HepG2 (cell line): ENCODE measurements around the gene ATP2B2. TPM values are rescaled to one million over a fixed set of nuclear protein-coding genes. Genes with fewer than 3 reads are reported as not detected.

Experiments used
- ATAC-seq: fragments of 200-7000 bp; cut with Tn5 transposase; 3 replicates; pipeline ENCODE4 v1.9.1; 2020; ENCODE audit warnings: mild to moderate bottlenecking, moderate library complexity
- BruUV-seq: library from RNA; stranded (reverse); fragments of 400-500 nt; replicated peaks from 2 replicates; lab custom pipeline; 2021; lab: Mats Ljungman, UMichigan
- CTCF ChIA-PET: fragments of 300-600 bp; formaldehyde crosslinking; extraction: SDS; loops from one replicate; lab custom pipeline; 2021; ENCODE audit warnings: low total read pairs, inconsistent platforms, low intra/inter-chr PET ratio; lab: Yijun Ruan, JAX
- POLR2A ChIA-PET: fragments of 350-600 bp; sonication (Branson Sonifier 250); formaldehyde crosslinking; loops from one replicate; lab custom pipeline; 2020; ENCODE audit warnings: antibody characterized with exemption, inconsistent platforms; lab: Yijun Ruan, JAX
- DNase-seq: peaks from one replicate; pipeline ENCODE4 v3.0.0-alpha.2; 2015; ENCODE audit warnings: low spot score
- FAIRE-seq: peaks from 3 replicates; lab custom pipeline; 2011; peaks lifted over from hg19 to GRCh38; lab: Jason Lieb, UNC
- H2AFZ ChIP-seq: one replicate; pipeline ENCODE4 v1.6.1; 2011; ENCODE audit warnings: low read length, inconsistent platforms
- H3K27ac ChIP-seq: fragments of 300-600 bp; 3 replicates; pipeline ENCODE4 v1.8.0; 2011; ENCODE audit warnings: mixed run types, mild to moderate bottlenecking, mixed read lengths, low read length, inconsistent platforms; ENCODE audit not compliant: insufficient read depth; ENCODE audit errors: extremely low read length
- H3K27me3 ChIP-seq, 2 experiments: fragments of 200-600 bp in 1 of 2; 2 replicates in 1 of 2; 3 replicates in 1 of 2; pipeline versions ENCODE4 v1.6.0 to v1.8.0; 2011; ENCODE audit warnings: low read length in 2 of 2, mild to moderate bottlenecking in 2 of 2, moderate library complexity in 2 of 2, inconsistent platforms in 1 of 2; ENCODE audit not compliant: insufficient read depth in 2 of 2, control insufficient read depth in 1 of 2
- H3K36me3 ChIP-seq, 2 experiments: fragments of 200-600 bp in 1 of 2; replicated peaks in 1 of 2; 2 replicates in 1 of 2; 3 replicates in 1 of 2; pipeline versions ENCODE4 v1.5.1 to v1.8.0; 2011; ENCODE audit warnings: low read length in 2 of 2, inconsistent platforms in 1 of 2; ENCODE audit not compliant: insufficient read depth in 2 of 2, control insufficient read depth in 1 of 2
- H3K4me1 ChIP-seq: 2 replicates; pipeline ENCODE4 v1.5.1; 2012; ENCODE audit warnings: low read length, inconsistent platforms; ENCODE audit not compliant: insufficient read depth
- H3K4me2 ChIP-seq: 2 replicates; pipeline ENCODE4 v1.6.0; 2011; ENCODE audit warnings: low read depth, low read length, inconsistent platforms
- H3K4me3 ChIP-seq, 3 experiments: fragments of 200-600 bp in 1 of 3; sonication (generic), shearing (Covaris generic) in 1 of 3; replicated peaks in 1 of 3; 2 replicates each; pipeline ENCODE4 v1.5.1; 2011 to 2016; ENCODE audit warnings: low read length in 3 of 3, inconsistent platforms in 2 of 3, low read depth in 2 of 3, mild to moderate bottlenecking in 2 of 3, control low read depth in 1 of 3, mixed read lengths in 1 of 3; ENCODE audit not compliant: insufficient read depth in 1 of 3
- H3K79me2 ChIP-seq: one replicate; pipeline ENCODE4 v1.6.1; 2011; ENCODE audit warnings: low read length, inconsistent platforms; ENCODE audit not compliant: insufficient read depth
- H3K9ac ChIP-seq: 2 replicates; pipeline ENCODE4 v1.6.0; 2011; ENCODE audit warnings: mild to moderate bottlenecking, low read depth, low read length, inconsistent platforms; ENCODE audit not compliant: insufficient read depth
- H3K9me3 ChIP-seq: 2 replicates; pipeline ENCODE4 v1.5.1; 2012; ENCODE audit warnings: mild to moderate bottlenecking, low read length
- H4K20me1 ChIP-seq: 2 replicates; pipeline ENCODE4 v1.6.0; 2011; ENCODE audit warnings: inconsistent platforms, mild to moderate bottlenecking, low read length, moderate library complexity; ENCODE audit not compliant: insufficient read depth
- ARID4A ChIP-seq: sonication (generic); formaldehyde crosslinking; IDR thresholded peaks from 2 replicates; pipeline ENCODE4 v1.5.0; 2020; ENCODE audit warnings: mild to moderate bottlenecking, missing genetic modification reagents, borderline replicate concordance
- EEA1 ChIP-seq: sonication (generic); formaldehyde crosslinking; IDR thresholded peaks from 2 replicates; pipeline ENCODE4 v1.5.1; 2020; ENCODE audit warnings: mild to moderate bottlenecking, missing genetic modification reagents, borderline replicate concordance
- HIVEP1 ChIP-seq: sonication (generic); formaldehyde crosslinking; IDR thresholded peaks from 2 replicates; pipeline ENCODE4 v1.4.0; 2020; ENCODE audit warnings: mild to moderate bottlenecking, missing genetic modification reagents
- KLF15 ChIP-seq: sonication (generic); formaldehyde crosslinking; IDR thresholded peaks from 2 replicates; pipeline ENCODE4 v1.8.1; 2023; ENCODE audit warnings: borderline replicate concordance, mild to moderate bottlenecking, inconsistent platforms, missing genetic modification reagents, mixed read lengths
- RXRA ChIP-seq: sonication (generic); formaldehyde crosslinking; IDR thresholded peaks from 2 replicates; pipeline ENCODE4 v1.5.1; 2020; ENCODE audit warnings: missing genetic modification reagents
- TFE3 ChIP-seq: IDR thresholded peaks from 2 replicates; pipeline ENCODE4 v1.6.1; 2016
- THAP7 ChIP-seq: sonication (generic); formaldehyde crosslinking; IDR thresholded peaks from 2 replicates; pipeline ENCODE4 v1.8.1; 2023; ENCODE audit warnings: mild to moderate bottlenecking, missing genetic modification reagents
- ZFP1 ChIP-seq: IDR thresholded peaks from 2 replicates; pipeline ENCODE4 v1.6.1; 2016
- ZKSCAN5 ChIP-seq: sonication (generic); formaldehyde crosslinking; IDR thresholded peaks from 2 replicates; pipeline ENCODE4 v1.5.1; 2020; ENCODE audit warnings: mild to moderate bottlenecking, missing genetic modification reagents
- ZNF510 ChIP-seq: sonication (generic); formaldehyde crosslinking; IDR thresholded peaks from 2 replicates; pipeline ENCODE4 v1.4.0; 2020; ENCODE audit warnings: low read depth, mild to moderate bottlenecking, missing genetic modification reagents
- ZNF556 ChIP-seq: sonication (generic); formaldehyde crosslinking; IDR thresholded peaks from 2 replicates; pipeline ENCODE4 v1.4.0; 2020; ENCODE audit warnings: mild to moderate bottlenecking, missing genetic modification reagents, borderline replicate concordance
- ZNF652 ChIP-seq: IDR thresholded peaks from 2 replicates; pipeline ENCODE4 v1.6.1; 2016; ENCODE audit warnings: low read depth, borderline replicate concordance
- ZNF670 ChIP-seq: sonication (generic); formaldehyde crosslinking; IDR thresholded peaks from 2 replicates; pipeline ENCODE4 v1.8.0; 2022; ENCODE audit warnings: mild to moderate bottlenecking, missing genetic modification reagents, borderline replicate concordance
- in situ Hi-C: cut with HindIII; loops from 2 replicates; pipeline ENCODE4 v1.10.0; 2017; ENCODE audit warnings: low pct_unique_long_range_greater_than_20kb; ENCODE audit not compliant: extremely low pct_ligation_motif_present
- intact Hi-C: fragments of 100-400 bp; cut with micrococcal nuclease; formaldehyde crosslinking; loops from one replicate; pipeline ENCODE4 v1.10.0; 2022; ENCODE audit not compliant: unreplicated experiment
- polyA plus RNA-seq, 8 experiments: library from polyadenylated mRNA; depleted of rRNA in 3 of 8; stranded (reverse) in 7 of 8; unstranded in 1 of 8; fragments of >200 nt; fragmentation: Illumina TruSeq in 4 of 8; extraction: Trizol in 4 of 8; gene quantifications; 2 replicates each; pipeline versions ENCODE4 v1.2.1 to v1.2.3, GENCODE V29; 2011 to 2016; ENCODE audit warnings: low read depth in 4 of 8, missing spikeins in 1 of 8, mixed read lengths in 1 of 8; ENCODE audit not compliant: insufficient read depth in 1 of 8
- total RNA-seq, 5 experiments: library from RNA; depleted of rRNA; stranded (reverse); fragments of >200 nt; fragmentation: Illumina TruSeq; extraction: Trizol; gene quantifications; 2 replicates each; pipeline ENCODE4 v1.2.3, GENCODE V29; 2016; ENCODE audit warnings: low read depth in 1 of 5

ATP2B2 gene
- total and polyA plus RNA-seq, 2 of the 13 experiments (the other 11 are each of a cell fraction or from before 2014, with no cell fraction given), result 1.5 to 2.3 TPM

GRCh38 chr3:10533737-10534023 is 28.3 kb upstream of the ATP2B2 start:
- CTCF ChIA-PET, result no interaction called here
- no peak for DNase-seq
- TF ChIP-seq RXRA (CRISPR knock-in tag) (no peak), KLF15 (CRISPR knock-in tag) (no peak), ZNF510 (CRISPR knock-in tag) (no peak), ZKSCAN5 (CRISPR knock-in tag) (no peak), EEA1 (CRISPR knock-in tag) (no peak), ZNF556 (CRISPR knock-in tag) (no peak), ZNF652 (CRISPR knock-in tag) (no peak), THAP7 (CRISPR knock-in tag) (no peak), ZNF670 (CRISPR knock-in tag) (no peak), TFE3 (CRISPR knock-in tag) (no peak), ZFP1 (CRISPR knock-in tag) (no peak), ARID4A (CRISPR knock-in tag) (no peak), HIVEP1 (CRISPR knock-in tag) (no peak)
- POLR2A ChIA-PET, result no interaction called here
- Histone ChIP-seq H3K9me3 (no peaks in the 10 kb centered on the region), H3K27ac (no peak overlapping the region), H2AFZ (no peak overlapping the region), H3K4me2 (no peak overlapping the region), H3K27me3 (peaks cover 1 to 6% of the 10 kb centered on the region in 2 experiments; a peak in 1 of 5 replicates), H3K4me1 (no peaks in the 10 kb centered on the region), H3K4me3 (no peak overlapping the region), H4K20me1 (no peaks in the 10 kb centered on the region), H3K9ac (no peak overlapping the region), H3K36me3 (no peaks in the 10 kb centered on the region), H3K79me2 (no peaks in the 10 kb centered on the region)
- no peak for ATAC-seq
- no TSS peak for BruUV-seq
- intact Hi-C loops (no loop called here), in situ Hi-C loops (no loop called here)
- no peak for FAIRE-seq
